Measurements from ENCODE around the gene PPM1H.

DNA sequence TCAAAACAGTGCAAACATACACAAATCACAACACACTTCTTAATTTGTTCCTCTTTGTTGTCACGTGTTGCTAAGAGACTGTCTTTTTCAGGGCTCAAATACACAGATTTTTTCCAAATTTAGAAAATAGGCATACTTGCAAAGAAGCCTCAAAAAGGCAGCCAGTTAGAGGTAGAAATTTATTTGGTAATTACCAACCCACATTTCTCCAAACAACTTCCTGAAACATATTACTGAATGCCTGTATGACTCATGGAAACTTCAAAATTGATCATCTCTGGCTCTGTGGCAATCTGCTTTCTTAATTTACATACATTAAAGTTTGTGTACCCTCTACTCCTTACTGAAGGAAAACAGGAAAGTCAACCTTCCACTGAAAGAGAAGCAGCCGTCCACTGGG, 36.4 kb downstream of the PPM1H start:
- TF ChIP-seq, protein P1, sequence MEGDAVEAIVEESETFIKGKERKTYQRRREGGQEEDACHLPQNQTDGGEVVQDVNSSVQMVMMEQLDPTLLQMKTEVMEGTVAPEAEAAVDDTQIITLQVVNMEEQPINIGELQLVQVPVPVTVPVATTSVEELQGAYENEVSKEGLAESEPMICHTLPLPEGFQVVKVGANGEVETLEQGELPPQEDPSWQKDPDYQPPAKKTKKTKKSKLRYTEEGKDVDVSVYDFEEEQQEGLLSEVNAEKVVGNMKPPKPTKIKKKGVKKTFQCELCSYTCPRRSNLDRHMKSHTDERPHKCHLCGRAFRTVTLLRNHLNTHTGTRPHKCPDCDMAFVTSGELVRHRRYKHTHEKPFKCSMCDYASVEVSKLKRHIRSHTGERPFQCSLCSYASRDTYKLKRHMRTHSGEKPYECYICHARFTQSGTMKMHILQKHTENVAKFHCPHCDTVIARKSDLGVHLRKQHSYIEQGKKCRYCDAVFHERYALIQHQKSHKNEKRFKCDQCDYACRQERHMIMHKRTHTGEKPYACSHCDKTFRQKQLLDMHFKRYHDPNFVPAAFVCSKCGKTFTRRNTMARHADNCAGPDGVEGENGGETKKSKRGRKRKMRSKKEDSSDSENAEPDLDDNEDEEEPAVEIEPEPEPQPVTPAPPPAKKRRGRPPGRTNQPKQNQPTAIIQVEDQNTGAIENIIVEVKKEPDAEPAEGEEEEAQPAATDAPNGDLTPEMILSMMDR (IDR thresholded peaks at IDR 0.05) = no peak
- no peak for TF ChIP-seq POLR2A (IDR thresholded peaks at IDR 0.05)
- no peak for TF ChIP-seq POLR2AphosphoS5 (IDR thresholded peaks at IDR 0.05; ENCODE audit: insufficient read depth in 1 of 2, low read depth in 1 of 2)

All from vagina (tissue), 2 donors.